GM18909 (cell line): ENCODE results near the gene ITIH3.

Experiments used
- ATAC-seq: cut with Tn5 transposase; IDR thresholded peaks from one replicate; pipeline ENCODE4 v1.9.1; 2021; ENCODE audit warnings: mild to moderate bottlenecking; ENCODE audit not compliant: unreplicated experiment, poor library complexity

ITIH3 gene

GRCh38 chr3:52842424-52842823 is 47.8 kb downstream of the ITIH3 start:
- no peak for ATAC-seq

- no peak for ATAC-seq
Measured at GRCh38 chr3:52843108-52843865, 48.7 kb downstream of the ITIH3 start.

GRCh38 chr3:52843881-52844280 is 49.3 kb downstream of the ITIH3 start:
- no peak for ATAC-seq

GRCh38 chr3:52844290-52844975 is 49.8 kb downstream of the ITIH3 start:
- ATAC-seq: no peak

GRCh38 chr3:52845157-52845556 is 50.6 kb downstream of the ITIH3 start:
- no peak for ATAC-seq

GRCh38 chr3:52845691-52846431 is 51.3 kb downstream of the ITIH3 start:
- no peak for ATAC-seq

- no peak for ATAC-seq
Measured at GRCh38 chr3:52846432-52846965, 51.9 kb downstream of the ITIH3 start.

- no peak for ATAC-seq
Measured at GRCh38 chr3:52847241-52847640, 52.6 kb downstream of the ITIH3 start.

GRCh38 chr3:52847726-52848125 is 53.1 kb downstream of the ITIH3 start:
- no peak for ATAC-seq

- no peak for ATAC-seq
Measured at GRCh38 chr3:52848617-52849016, 54.0 kb downstream of the ITIH3 start.

- ATAC-seq: no peak
Measured at GRCh38 chr3:52849656-52850055, 55.1 kb downstream of the ITIH3 start.

- ATAC-seq: no peak
Measured at GRCh38 chr3:52851348-52851747, 56.8 kb downstream of the ITIH3 start.

GRCh38 chr3:52852419-52852818 is 57.8 kb downstream of the ITIH3 start:
- ATAC-seq: no peak

GRCh38 chr3:52854013-52854412 is 59.4 kb downstream of the ITIH3 start:
- no peak for ATAC-seq

GRCh38 chr3:52856666-52857065 is 62.1 kb downstream of the ITIH3 start:
- ATAC-seq: no peak

- no peak for ATAC-seq
Measured at GRCh38 chr3:52857133-52857532, 62.5 kb downstream of the ITIH3 start.

- no peak for ATAC-seq
Measured at GRCh38 chr3:52857864-52858263, 63.3 kb downstream of the ITIH3 start.
